Measurements from ENCODE around the gene FAM174C. TPM values are rescaled to one million over a fixed set of nuclear protein-coding genes. Genes with fewer than 3 reads are reported as not detected.
"Not testable (repeated sequence)": the region's sequence is repeated elsewhere in the genome, so short reads cannot be mapped to it uniquely, and the experiment has no call there.

FAM174C gene
- polyA plus RNA-seq, 4 donors, result 18.7 to 30.6 (median 19.8) TPM

GRCh38 chr19:1315470-1316166, 40.3 kb downstream of the FAM174C start:
- no peak for DNase-seq (ENCODE audit: low read depth in 4 of 4, low spot score in 3 of 4)

GRCh38 chr19:1316466-1316865, 41.1 kb downstream of the FAM174C start:
- DNase-seq (ENCODE audit: low read depth in 4 of 4, low spot score in 3 of 4), result no peak

GRCh38 chr19:1317274-1318003, 42.1 kb downstream of the FAM174C start:
- no peak for DNase-seq (ENCODE audit: low read depth in 4 of 4, low spot score in 3 of 4)

GRCh38 chr19:1318678-1319471, 43.5 kb downstream of the FAM174C start:
- DNase-seq (ENCODE audit: low read depth in 4 of 4, low spot score in 3 of 4), result no peak

GRCh38 chr19:1320282-1320650, 44.9 kb downstream of the FAM174C start:
- not testable (repeated sequence) for DNase-seq (ENCODE audit: low read depth in 4 of 4, low spot score in 3 of 4)

GRCh38 chr19:1321539-1321938, 46.2 kb downstream of the FAM174C start:
- DNase-seq (ENCODE audit: low read depth in 4 of 4, low spot score in 3 of 4), result no peak

GRCh38 chr19:1322198-1322981, 47.1 kb downstream of the FAM174C start:
- no peak for DNase-seq (ENCODE audit: low read depth in 4 of 4, low spot score in 3 of 4)

- no peak for DNase-seq (ENCODE audit: low read depth in 4 of 4, low spot score in 3 of 4)
Observed at GRCh38 chr19:1324249-1324805, 49.0 kb downstream of the FAM174C start.

- DNase-seq (ENCODE audit: low read depth in 4 of 4, low spot score in 3 of 4), result peak; percentile 39 to 58 (median 48)
Observed at GRCh38 chr19:1324806-1325567, 49.7 kb downstream of the FAM174C start.

GRCh38 chr19:1325568-1326294, 50.4 kb downstream of the FAM174C start:
- no peak for DNase-seq (ENCODE audit: low read depth in 4 of 4, low spot score in 3 of 4)

GRCh38 chr19:1327125-1327524, 51.8 kb downstream of the FAM174C start:
- no peak for DNase-seq (ENCODE audit: low read depth in 4 of 4, low spot score in 3 of 4)

Other genes with a start within 250 kb of the FAM174C start
- 100 to 1,000 TPM; 161 to 205 (median 176) TPM for gene CNN2, start 248.9 kb upstream of the FAM174C start, polyA plus RNA-seq (ENCODE audit: insufficient read length in 4 of 4)
- gene ABCA7, start 235.4 kb upstream of the FAM174C start, polyA plus RNA-seq (ENCODE audit: insufficient read length in 4 of 4), result 1 to 10 TPM; 6.2 to 8.9 (median 7.6) TPM
- gene ARHGAP45, start 208.4 kb upstream of the FAM174C start, polyA plus RNA-seq (ENCODE audit: insufficient read length in 4 of 4), result 10 to 100 TPM in 1 of 4 donors, 1 to 10 TPM in 3; 9.3 to 12.8 (median 9.7) TPM
- gene POLR2E, start 180.2 kb upstream of the FAM174C start, polyA plus RNA-seq (ENCODE audit: insufficient read length in 4 of 4), result 100 to 1,000 TPM; 134 to 181 (median 142) TPM
- 100 to 1,000 TPM; 242 to 321 (median 252) TPM for gene GPX4, start 171.5 kb upstream of the FAM174C start, polyA plus RNA-seq (ENCODE audit: insufficient read length in 4 of 4)
- gene SBNO2, start 101.3 kb upstream of the FAM174C start, polyA plus RNA-seq (ENCODE audit: insufficient read length in 4 of 4), result 10 to 100 TPM; 11.8 to 23.5 (median 14.0) TPM
- gene STK11, start 69.8 kb upstream of the FAM174C start, polyA plus RNA-seq (ENCODE audit: insufficient read length in 4 of 4), result 10 to 100 TPM; 50.1 to 65.9 (median 53.3) TPM
- 1 to 10 TPM; 1.6 to 5.3 (median 1.7) TPM for gene CBARP, start 37.5 kb upstream of the FAM174C start, polyA plus RNA-seq (ENCODE audit: insufficient read length in 4 of 4)
- gene ATP5F1D, start 33.8 kb upstream of the FAM174C start, polyA plus RNA-seq (ENCODE audit: insufficient read length in 4 of 4), result 100 to 1,000 TPM in 2 of 4 donors, 10 to 100 TPM in 2; 85.5 to 156 (median 99.3) TPM
- gene MIDN, start 26.9 kb upstream of the FAM174C start, polyA plus RNA-seq (ENCODE audit: insufficient read length in 4 of 4), result 10 to 100 TPM; 50.1 to 66.0 (median 52.7) TPM
- 100 to 1,000 TPM; 713 to 749 (median 717) TPM for gene CIRBP, start 6.2 kb upstream of the FAM174C start, polyA plus RNA-seq (ENCODE audit: insufficient read length in 4 of 4)
- gene EFNA2, start 10.3 kb downstream of the FAM174C start, polyA plus RNA-seq (ENCODE audit: insufficient read length in 4 of 4), result 1 to 10 TPM; 1.6 to 4.0 (median 2.1) TPM
- 100 to 1,000 TPM in 1 of 4 donors, 10 to 100 TPM in 3; 50.1 to 105 (median 55.7) TPM for gene NDUFS7, start 108.4 kb downstream of the FAM174C start, polyA plus RNA-seq (ENCODE audit: insufficient read length in 4 of 4)
- 10 to 100 TPM; 26.9 to 49.8 (median 30.8) TPM for gene GAMT, start 126.0 kb downstream of the FAM174C start, polyA plus RNA-seq (ENCODE audit: insufficient read length in 4 of 4)
- 10 to 100 TPM; 77.5 to 89.8 (median 83.4) TPM for gene DAZAP1, start 132.1 kb downstream of the FAM174C start, polyA plus RNA-seq (ENCODE audit: insufficient read length in 4 of 4)
- gene RPS15, start 162.9 kb downstream of the FAM174C start, polyA plus RNA-seq (ENCODE audit: insufficient read length in 4 of 4), result 100 to 1,000 TPM; 509 to 913 (median 548) TPM
- gene APC2, start 174.6 kb downstream of the FAM174C start, polyA plus RNA-seq (ENCODE audit: insufficient read length in 4 of 4), result 1 to 10 TPM in 3 of 4 donors, under 1 TPM in 1; 0.97 to 1.8 (median 1.5) TPM
- gene C19orf25, start 203.7 kb downstream of the FAM174C start, polyA plus RNA-seq (ENCODE audit: insufficient read length in 4 of 4), result 10 to 100 TPM; 22.3 to 38.3 (median 25.8) TPM
- gene PCSK4, start 214.8 kb downstream of the FAM174C start, polyA plus RNA-seq (ENCODE audit: insufficient read length in 4 of 4), result 1 to 10 TPM; 3.4 to 7.9 (median 5.1) TPM
- 10 to 100 TPM in 3 of 4 donors, 1 to 10 TPM in 1; 9.9 to 31.5 (median 17.0) TPM for gene REEP6, start 215.7 kb downstream of the FAM174C start, polyA plus RNA-seq (ENCODE audit: insufficient read length in 4 of 4)
- gene ADAMTSL5, start 237.5 kb downstream of the FAM174C start, polyA plus RNA-seq (ENCODE audit: insufficient read length in 4 of 4), result 1 to 10 TPM in 2 of 4 donors, under 1 TPM in 2; 0.24 to 1.5 (median 0.80) TPM
- under 1 TPM; 0.13 to 0.36 (median 0.16) TPM for gene PLK5, start 248.5 kb downstream of the FAM174C start, polyA plus RNA-seq (ENCODE audit: insufficient read length in 4 of 4)

Data from right renal pelvis (tissue), 4 donors.